GM18520 (cell line): Measurements from ENCODE around the gene TRPV5.

Source experiments
- ATAC-seq: cut with Tn5 transposase; IDR thresholded peaks from one replicate; pipeline ENCODE4 v1.9.1; 2021; ENCODE audit not compliant: unreplicated experiment

TRPV5 gene

DNA sequence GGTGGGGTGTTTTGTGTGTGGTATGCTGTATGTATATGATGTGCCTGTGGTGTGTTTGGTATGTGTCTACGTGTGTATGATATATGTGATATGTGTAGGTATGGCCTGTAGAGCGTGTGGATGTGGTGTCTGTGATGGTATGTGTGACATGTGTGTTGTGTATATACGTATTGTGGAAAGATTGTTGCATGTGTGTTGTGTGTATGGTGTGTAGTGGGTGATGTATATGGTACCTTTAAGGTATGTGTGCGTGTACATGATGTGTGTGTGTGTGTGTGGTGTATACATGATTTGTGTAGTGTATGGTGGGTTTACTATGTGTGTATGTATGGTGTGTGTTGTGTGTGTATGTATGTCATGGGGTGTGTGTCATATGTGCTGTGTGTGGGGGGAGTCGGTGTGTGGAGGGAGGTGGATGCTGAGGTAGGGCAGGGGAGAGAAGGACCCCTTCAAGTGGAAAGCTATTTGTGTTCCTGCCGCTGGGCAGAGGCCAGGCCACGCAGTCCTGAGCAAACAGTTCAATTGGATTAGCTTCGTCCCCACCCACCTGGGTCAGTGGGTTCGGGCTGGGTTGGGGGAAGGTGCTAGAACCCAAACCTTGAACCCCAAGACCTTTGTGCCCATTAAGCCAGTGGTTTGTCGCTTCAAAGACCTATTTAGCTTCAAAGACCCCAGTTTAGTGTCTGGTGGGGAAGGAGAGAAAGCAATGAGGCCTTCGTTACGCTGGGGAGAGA lies 46.1 kb downstream of the TRPV5 start:
- no peak for ATAC-seq

DNA sequence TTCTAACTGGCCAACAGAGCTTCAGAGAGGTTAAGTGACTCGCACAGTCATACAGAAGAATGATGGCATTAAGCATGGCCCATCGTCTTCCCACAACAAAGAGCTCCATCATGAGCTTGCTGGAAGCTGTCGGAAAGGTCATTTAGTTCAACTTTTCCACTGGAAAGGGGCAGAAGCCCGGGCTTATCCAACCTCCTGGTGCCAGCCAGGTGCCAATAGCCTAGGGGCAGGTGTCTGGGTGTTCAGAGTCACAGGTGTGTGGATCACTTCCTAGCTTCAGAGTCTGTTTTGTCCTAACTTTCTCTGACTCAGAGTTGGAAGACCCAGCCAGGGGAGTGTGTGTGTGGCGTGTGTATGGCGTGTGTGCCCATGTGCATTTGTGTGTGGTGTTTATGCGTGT lies 46.7 kb downstream of the TRPV5 start:
- ATAC-seq: no peak

DNA sequence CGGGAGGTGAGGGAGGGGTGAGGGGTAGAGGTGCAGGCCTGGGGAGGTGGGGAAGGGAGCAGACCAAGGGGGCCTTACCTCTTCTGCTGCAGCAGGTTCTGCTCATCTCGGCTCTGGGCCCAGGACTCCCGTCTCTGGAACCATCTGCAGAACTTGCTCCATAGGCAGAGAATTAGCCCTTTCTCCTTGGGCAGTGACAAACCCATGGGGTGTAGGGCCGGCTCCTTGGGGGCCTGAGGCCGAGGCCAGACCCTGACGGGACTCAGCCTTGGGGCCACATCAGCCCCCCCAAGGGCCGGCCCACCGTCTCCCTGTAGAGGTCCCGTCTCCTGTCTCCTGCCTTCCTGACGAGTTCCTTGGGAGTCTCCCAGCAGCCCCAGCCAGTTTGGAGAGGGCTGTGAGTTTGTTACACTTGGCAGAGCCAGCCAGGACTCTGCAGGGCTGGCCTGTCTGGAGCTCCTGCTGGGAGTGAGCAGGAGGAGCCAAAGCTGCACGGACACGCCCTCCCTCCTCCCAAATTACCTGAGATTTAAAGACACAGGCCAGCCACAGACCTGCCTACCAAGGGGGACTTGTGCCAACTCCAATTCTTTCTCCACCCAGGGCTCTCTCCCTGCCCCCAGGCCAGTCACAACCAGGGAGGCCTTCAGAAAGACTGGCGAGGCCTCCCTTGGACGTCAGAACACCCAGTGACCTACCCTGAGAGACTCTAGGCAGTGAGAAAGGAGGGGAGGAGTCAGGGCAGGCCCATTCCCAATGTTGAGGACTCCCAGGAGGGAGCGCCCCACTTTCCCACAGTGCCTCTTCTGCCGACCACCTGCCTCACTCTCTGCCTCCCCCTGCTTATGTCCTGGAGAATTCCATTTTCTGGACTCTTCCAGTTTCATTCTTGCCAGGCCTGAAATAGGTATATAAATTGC lies 48.0 kb downstream of the TRPV5 start, which contains the start of gene TRPV6:
TRPV6 (minus strand) TSS at position 435 of the 920 bp plus-strand sequence.
- no peak for ATAC-seq

DNA sequence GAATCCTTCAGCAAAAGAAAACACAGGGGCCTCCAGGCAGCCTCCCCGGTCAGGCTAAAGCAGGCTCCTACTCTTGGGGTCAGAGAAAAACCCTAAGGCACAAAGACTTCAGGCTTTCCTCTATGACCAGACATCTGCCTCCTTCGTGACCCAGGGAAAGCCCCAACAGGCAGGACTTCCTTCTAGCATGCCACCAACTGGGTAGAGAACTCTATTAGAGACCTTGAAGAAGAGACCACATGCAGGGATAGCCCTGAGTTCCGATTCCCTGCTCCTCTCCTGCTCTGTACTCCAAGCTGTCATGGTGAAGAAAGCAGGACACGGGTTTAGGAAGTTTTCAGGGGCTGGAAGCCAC lies 49.3 kb downstream of the TRPV5 start:
- no peak for ATAC-seq

DNA sequence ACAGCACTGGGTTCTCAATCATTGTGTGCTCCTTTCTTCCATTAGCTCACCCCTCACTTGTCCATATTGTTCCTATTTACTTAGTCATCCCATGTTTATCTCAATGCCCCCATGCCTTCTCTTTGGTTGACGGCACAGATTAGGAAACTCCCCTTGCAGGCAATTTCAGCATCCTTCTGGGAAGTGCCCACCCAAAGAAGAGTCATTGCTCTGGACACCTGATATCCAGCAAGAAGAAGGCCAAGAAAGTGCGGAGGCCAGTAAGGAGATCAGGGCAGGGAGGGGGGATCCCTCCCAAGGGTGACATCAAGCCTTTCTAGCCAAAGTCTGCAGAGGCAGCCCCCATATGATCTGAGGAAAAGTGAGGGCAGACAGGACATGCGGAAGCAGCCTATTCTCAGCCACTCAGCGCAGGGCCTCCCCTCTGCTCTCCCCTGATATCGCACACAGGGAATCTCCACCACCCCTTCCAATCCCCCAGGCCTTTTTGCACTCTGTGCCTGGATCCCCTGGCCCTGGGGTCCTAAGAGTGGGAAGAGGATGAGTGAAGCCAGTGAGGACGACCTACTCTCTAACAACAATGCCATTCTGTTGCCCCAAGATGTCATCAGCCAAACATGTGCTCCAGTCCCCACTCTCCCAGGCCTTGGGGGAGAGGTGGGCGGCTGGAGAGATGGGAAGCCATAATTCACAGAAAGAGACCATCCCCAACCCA lies 49.8 kb downstream of the TRPV5 start:
- no peak for ATAC-seq

DNA sequence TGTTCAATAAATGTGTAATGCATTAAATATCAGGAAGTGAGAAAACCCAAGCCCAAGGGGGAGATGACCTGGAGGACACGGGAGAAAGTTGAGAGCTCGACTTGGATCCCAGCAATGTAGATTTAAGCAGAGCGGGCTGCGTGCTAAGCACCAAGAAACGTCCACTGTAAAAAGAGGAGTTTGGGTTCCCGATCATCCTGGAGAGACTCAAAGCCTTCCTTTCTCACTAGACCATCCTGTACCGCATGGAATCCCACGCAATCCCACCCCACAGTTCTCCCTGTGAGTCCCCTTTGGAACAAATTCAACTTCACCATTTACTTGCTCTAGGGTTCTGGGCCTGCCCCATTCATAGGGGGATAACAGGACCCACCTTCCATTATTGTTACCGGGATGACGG lies 50.4 kb downstream of the TRPV5 start:
- ATAC-seq: no peak

DNA sequence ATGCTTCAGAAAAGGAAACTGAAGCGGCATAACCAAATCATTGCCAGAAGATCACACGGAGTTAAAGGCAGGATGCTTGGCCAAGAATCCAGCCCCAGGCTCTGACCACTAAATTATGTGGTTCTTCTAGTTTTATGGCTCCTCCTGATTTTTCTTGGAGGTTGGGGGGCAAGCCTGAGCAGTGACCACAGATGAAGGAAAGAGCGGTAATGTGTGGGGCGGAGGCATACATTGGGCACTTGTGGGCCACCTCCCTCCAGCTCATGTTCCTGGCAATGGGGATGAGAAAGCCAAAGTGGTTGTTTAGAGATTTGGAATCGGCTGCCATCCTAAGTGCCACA lies 51.2 kb downstream of the TRPV5 start:
- no peak for ATAC-seq

DNA sequence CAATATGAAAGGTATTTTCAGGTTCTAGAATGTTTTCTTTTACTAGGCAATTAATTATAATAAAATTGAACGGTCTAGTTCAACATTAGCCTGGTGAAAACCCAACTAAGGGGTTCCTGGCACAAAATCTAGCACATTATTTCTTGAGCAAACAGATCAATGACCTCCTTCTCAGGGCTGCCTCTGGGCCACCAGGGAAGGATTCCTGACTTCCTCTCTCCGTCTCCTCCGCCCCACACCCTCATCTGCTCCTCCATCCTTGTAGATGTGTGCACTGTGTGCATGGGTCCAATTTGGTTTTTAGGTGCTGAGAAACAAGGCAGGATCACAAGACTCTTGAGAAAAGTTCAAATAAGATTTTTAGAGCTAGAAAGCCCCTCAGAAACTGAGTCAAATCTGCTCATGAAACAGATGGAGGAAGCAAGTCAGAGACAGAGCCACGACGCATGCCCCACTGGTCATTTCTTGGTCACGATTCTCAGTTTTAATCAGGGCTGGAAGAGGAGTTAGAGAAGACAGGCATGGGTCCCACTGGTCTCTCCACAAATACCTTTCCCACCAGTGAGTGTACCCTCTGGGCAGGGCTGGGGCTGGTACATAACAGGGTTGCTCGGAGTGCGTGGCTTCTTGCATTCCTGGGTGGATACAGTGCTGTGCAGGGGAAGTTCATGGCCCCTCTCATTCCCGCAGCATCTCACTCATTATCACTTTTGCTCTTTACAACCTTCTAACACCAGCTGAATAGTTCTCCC lies 51.8 kb downstream of the TRPV5 start:
- ATAC-seq: no peak

DNA sequence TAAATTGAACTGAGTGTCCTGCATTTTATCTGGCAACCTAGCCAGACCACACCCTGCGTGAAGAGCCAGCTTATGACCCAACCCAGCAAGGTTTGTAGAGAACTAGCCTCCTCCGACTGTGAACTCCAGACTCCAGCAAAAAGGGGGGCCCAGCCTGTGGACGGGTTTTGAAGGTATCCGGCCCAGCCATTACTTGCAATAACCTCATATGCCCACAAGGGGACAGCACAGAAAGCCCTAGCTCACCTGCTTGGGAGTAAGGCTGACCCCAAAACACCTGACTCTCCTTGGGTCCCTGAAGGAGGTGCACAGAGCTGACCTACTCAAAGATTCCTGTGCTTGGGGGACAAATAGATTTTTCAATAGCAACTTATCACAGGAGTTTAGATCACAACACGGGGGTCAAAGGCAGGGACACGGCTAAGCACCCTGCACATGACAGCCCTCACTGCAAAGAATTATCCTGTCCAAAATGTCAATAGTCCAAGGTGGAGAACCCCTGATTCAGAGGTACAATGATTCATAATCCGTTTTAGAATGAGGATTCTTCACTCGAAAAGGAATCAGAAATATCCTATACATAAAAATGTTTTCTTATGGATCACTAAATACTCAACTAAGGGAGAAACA lies 52.6 kb downstream of the TRPV5 start:
- ATAC-seq: no peak

DNA sequence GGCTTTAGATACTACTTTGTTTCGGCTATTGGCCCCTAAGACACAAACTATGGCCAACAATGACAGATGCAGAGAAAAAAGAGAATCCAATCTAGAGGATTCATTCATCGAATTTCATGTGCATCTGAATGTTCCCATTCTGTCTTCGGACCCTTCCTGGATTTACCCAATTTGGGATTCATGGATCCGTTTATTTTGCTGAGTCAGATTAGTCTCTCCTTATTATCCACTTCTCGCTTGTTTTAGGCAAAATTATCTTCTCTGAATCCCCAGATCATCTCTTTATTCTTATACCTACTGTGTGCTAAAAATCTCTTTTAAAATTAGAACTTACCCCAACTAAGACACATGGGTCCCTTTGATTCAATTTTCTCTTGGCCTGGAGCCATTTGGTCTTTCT lies 54.5 kb downstream of the TRPV5 start:
- ATAC-seq: no peak

DNA sequence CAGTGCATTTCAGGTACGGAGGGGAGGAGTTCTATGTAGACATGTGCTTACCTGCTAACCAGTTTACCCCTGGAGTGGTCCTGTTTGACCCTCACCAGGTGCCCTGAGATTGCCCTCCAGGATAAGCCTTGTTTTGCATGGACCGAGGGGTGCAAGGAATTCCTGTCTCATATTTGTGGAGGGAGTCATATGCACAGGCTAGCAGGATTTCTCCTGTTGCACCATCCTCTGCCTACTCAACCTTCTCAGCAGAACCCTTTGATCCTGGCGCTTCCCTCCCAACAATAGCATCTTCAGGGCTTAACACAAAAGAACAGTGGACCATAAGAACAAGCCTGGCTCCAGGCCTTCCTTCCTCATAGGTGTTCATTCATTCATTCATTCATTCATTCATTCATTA lies 55.2 kb downstream of the TRPV5 start:
- ATAC-seq: no peak

DNA sequence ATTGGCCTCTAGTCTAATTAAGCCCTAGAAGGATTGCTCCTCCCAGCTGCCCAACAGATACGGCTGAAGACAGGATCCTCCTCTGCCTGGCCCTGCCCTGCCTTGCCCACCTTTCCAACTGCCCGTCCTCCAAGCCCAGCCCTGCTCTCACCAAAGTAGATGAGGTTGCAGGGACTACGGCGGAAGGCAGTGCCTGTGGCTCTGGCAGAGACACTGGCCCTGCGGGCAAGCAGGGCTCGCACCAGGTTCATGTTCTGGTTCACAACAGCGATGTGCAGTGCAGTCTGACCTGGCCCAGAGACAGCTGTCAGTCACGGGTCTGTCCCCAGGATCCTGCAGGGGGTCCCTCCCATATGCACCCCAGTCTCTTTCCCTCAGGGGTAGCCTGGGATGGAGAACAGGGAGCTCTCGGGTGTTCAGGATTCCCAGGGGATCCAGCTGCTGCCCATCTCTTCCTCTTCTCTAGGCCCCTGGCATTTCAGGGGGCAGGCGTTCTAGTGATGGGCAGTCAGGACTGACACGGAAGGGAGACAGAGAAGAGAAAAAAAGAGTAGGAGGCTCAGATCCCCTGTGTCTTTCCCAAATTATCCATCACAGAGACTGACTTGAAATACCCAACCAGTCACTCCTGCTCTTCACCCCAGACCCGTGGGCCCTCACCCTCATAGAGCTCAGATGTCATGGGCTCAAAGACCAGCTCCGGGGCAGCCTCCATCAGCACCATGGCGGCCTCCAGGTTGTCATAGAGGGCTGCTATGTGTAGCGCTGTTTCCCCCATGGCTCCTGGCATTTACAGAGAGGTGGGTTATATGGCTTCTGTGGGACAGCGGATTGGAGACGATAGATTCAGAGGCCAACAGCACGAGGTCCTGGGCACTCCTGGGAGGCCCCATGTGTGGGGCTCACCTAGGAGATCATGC lies 56.3 kb downstream of the TRPV5 start:
- ATAC-seq: no peak

DNA sequence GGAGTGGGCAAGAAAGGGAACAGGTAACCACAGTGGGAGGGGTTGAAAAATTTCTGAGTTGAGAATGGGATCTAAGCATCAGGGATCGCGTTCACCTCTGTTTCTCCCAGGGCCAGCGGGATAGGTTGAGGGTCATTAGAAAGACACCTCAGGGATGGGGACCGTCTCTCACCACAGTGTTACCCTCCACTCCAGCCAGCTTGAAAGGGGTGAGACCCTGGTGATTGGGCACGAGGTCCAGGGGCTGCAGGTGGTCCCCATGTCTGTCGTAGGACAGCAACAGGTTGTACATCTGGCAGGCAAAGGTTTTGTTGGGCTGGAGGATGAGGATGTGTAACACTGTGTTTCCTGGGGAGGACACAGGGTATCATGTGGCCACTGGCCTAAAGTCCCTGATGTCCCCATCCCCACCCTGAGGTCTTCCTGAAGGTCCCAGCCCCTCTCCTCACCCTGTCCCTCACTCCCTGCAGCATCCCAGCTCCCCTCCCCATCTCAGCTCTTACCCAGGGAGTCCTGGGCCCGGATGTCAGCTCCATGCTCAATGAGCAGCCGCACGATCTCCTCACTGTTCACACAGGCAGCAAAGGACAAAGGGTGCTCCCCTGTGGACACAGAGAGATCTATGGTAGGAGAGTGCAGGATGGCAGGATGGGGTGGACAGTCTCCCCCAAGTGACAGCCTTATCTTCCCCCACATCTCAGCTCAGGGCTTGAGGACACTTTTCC lies 57.1 kb downstream of the TRPV5 start:
- ATAC-seq: no peak

DNA sequence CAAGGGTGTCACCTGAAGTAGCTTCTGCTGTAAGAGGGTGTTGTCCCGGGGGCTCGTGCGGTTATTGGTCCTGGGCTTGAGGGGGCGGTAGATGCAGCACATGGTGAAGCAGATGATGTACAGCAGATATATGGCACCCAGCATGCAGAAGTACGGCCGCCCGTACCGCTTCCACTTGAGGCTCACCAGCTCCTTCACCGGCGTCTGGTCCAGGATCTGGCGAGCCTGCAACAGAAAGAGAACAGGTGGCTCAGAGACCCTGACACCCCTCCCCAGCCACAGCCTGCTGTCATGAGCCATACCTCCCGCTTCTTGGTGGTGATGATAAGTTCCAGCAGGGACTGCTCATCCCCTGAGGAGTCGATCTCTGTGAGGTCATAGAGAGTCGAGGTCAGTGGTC lies 58.1 kb downstream of the TRPV5 start:
- ATAC-seq: no peak

DNA sequence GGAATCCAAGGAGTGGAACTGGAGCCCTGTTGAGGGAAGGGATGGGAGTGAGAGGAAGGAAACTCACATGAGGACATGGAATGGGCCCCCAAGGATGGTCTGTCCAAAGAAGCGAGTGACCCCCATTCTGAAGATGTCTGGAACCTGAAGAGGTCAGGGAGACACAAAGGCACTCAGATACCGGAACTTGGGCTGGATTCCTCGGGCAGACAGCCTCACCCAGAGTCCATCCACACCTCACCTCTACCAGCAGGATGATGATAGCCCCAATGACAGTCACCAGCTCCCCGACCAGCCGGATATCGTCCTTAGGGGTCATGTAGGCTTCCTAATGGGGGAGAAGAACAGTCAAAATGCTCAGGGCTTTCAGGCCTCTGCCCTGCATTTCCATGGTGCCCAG lies 58.7 kb downstream of the TRPV5 start:
- ATAC-seq: no peak

DNA sequence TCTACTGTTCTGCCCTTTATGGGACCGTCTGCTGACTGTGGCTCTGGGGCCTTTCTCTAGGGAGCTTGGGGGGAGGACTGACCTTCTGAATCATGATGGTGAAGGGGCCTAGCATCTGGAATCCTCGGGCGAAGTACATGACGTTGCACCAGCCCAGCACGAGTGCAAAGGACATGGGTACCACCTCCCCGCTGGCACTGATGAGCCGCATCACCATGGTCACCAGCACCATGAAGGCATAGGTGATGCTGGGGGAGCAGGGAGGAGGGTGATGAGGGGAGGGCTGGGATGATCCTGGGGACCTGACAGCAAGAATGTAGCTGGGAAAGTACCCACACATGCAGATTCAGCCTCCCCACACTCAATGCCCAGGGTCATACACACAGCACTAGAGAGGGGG lies 59.1 kb downstream of the TRPV5 start:
- no peak for ATAC-seq

DNA sequence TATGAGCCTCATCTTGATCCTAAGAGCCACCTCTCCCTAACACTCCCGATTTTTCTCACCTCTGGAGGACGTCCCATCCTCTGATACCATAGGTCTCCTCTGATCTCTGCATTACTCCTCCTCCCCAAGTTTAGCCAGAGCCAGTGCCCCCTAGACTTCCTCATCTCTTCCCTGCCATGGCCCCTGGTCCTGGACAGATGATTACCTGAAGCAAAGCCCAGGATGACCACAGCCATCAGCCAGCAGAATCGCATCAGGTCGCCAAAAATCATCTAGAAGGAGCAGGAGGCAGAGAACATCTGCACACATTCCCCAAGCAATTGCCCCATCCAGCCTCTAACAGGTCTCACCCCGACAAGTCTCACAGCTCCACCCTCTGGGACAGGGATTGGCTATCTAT lies 59.7 kb downstream of the TRPV5 start:
- no peak for ATAC-seq

DNA sequence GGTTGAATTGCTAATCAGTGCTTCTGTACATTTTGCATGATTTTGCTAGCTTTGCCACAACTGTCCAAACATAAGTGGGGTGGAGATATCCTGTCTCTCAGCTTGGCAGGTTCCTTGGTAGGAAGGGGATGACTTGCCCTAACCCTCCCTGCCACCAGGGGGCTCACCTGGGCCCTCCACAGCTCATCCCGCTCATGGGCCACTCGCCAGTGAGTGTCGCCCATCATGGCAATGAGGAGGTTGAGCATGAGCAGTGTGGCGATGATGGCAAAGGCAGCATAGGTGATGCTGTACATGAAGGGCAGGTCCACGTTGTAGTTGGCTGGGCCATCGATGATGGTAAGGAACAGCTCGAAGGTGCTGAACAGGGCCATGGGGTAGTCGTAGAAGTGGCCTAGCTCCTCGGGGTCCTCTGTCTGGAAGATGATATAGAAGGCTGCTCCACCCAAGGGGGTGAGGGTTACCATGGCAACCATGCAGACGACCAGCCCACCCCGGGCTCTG lies 60.2 kb downstream of the TRPV5 start:
- no peak for ATAC-seq
